ENCODE data around the gene RAI1.
"Not testable (repeated sequence)": the region's sequence is repeated elsewhere in the genome, so short reads cannot be mapped to it uniquely, and the experiment has no call there.

RAI1 gene

GRCh38 chr17:17681187-17681743 is at the start of gene RAI1:
Gene RAI1 (plus strand): TSS chr17:17681458. CDS start chr17:17792949, 111,491 bp downstream.
- TF ChIP-seq, protein P1, sequence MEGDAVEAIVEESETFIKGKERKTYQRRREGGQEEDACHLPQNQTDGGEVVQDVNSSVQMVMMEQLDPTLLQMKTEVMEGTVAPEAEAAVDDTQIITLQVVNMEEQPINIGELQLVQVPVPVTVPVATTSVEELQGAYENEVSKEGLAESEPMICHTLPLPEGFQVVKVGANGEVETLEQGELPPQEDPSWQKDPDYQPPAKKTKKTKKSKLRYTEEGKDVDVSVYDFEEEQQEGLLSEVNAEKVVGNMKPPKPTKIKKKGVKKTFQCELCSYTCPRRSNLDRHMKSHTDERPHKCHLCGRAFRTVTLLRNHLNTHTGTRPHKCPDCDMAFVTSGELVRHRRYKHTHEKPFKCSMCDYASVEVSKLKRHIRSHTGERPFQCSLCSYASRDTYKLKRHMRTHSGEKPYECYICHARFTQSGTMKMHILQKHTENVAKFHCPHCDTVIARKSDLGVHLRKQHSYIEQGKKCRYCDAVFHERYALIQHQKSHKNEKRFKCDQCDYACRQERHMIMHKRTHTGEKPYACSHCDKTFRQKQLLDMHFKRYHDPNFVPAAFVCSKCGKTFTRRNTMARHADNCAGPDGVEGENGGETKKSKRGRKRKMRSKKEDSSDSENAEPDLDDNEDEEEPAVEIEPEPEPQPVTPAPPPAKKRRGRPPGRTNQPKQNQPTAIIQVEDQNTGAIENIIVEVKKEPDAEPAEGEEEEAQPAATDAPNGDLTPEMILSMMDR (IDR thresholded peaks at IDR 0.05; ENCODE audit: low read depth, low read length): peak; percentile 39
- peak; percentile 82 for DNase-seq (ENCODE audit: low read depth, low spot score)
- H3K4me3 ChIP-seq (ENCODE audit: low read depth, low read length): peak within 1 kb of the TSS; percentile 70
- in situ Hi-C loops (cut with HindIII; ENCODE audit: low sequenced_read_pairs): no loop called here

GRCh38 chr17:17632690-17633089 is 48.6 kb upstream of the RAI1 start:
- H3K4me3 ChIP-seq (ENCODE audit: low read depth, low read length); in situ Hi-C loops (cut with HindIII; ENCODE audit: low sequenced_read_pairs); DNase-seq (ENCODE audit: low read depth, low spot score): not testable (repeated sequence)

DNA sequence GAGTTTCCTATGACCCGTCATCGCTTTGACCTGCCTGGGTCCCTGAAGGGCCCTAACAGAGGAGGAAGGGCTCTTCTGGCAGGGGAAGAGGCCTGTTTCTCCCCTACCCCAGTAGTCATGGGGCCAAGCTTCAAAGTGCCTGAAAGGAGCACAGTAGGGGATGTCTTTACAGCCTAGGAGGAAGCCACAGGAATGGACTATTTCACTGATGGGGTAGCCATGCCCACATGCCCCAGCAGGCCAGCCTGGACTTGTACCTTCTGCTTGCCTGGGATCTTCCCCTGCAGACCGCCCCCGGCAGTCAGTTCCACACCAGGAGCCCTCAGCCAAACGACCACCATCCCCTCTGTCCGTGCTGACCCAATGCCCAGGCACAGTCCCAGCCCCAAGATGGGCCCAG is 47.9 kb upstream of the RAI1 start:
- in situ Hi-C loops (cut with HindIII; ENCODE audit: low sequenced_read_pairs): no loop called here

DNA sequence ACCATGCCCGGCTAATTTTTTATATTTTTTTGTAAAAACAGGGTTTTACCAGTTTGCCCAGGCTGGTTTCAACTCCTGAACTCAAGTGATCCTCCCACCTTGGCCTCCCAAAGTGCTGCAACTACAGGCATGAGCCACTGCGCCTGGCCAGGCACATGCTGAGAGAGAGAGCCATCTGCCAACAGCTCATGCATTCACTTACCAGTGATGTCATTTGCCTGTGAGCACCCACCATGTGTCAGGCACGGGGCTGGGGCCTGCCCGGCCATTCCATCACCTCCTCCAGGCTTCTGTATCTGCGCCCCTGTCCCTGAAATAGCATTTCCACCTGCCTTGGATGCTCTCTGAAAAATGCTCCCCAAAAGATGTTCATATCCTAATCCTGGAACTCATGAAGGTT is 46.1 kb upstream of the RAI1 start:
- in situ Hi-C loops (cut with HindIII; ENCODE audit: low sequenced_read_pairs): no loop called here
- TF ChIP-seq, protein P1 (IDR thresholded peaks at IDR 0.05; ENCODE audit: low read depth, low read length): no peak

More for the DNA sequence above, 47.9 kb upstream of the RAI1 start:
- DNase-seq (ENCODE audit: low read depth, low spot score): no peak
- H3K4me3 ChIP-seq (ENCODE audit: low read depth, low read length): no peak overlapping the region
- TF ChIP-seq, protein P1 (IDR thresholded peaks at IDR 0.05; ENCODE audit: low read depth, low read length): no peak

GRCh38 chr17:17635537-17636271 is 45.6 kb upstream of the RAI1 start:
- in situ Hi-C loops (cut with HindIII; ENCODE audit: low sequenced_read_pairs); DNase-seq (ENCODE audit: low read depth, low spot score); H3K4me3 ChIP-seq (ENCODE audit: low read depth, low read length): not testable (repeated sequence)

More for the DNA sequence above, 46.1 kb upstream of the RAI1 start:
- H3K4me3 ChIP-seq (ENCODE audit: low read depth, low read length): no peak overlapping the region
- no peak for DNase-seq (ENCODE audit: low read depth, low spot score)

DNA sequence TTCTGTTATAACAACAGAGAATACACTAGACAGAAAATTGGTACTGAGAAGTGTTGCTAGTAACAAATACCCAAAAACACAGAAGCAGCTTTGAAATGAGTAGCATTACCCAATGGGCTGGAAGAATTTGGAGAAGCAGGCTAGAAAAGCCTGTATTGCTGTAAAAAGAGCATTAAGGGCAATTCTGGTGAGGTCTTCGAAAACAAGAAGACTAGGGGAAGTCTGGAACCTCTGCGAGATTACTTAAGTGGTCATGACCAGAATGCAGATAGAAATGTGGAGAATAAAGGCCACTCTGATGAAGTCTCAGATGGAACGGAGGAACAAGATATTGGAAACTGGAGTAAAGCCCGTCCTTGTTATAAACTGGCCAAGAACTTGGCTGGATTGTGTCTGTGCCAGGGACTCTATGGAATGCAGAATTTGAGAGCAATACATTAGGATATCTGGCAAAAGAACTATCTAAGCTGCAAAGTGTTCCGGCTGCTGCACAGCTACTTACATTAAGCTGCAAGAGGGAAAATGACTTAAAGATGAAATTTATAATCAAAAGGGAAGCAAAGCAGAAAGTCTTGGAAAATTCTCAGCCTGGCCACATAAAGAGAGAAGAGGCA is 44.9 kb upstream of the RAI1 start:
- DNase-seq (ENCODE audit: low read depth, low spot score): peak; percentile 3
- in situ Hi-C loops (cut with HindIII; ENCODE audit: low sequenced_read_pairs): no loop called here
- no peak overlapping the region for H3K4me3 ChIP-seq (ENCODE audit: low read depth, low read length)

GRCh38 chr17:17638467-17638866 is 42.8 kb upstream of the RAI1 start:
- TF ChIP-seq, protein P1 (IDR thresholded peaks at IDR 0.05; ENCODE audit: low read depth, low read length): no peak
- in situ Hi-C loops (cut with HindIII; ENCODE audit: low sequenced_read_pairs): no loop called here
- H3K4me3 ChIP-seq (ENCODE audit: low read depth, low read length): no peak overlapping the region
- no peak for DNase-seq (ENCODE audit: low read depth, low spot score)

More for the DNA sequence above, 44.9 kb upstream of the RAI1 start:
- TF ChIP-seq, protein P1 (IDR thresholded peaks at IDR 0.05; ENCODE audit: low read depth, low read length): no peak

- DNase-seq (ENCODE audit: low read depth, low spot score); in situ Hi-C loops (cut with HindIII; ENCODE audit: low sequenced_read_pairs); H3K4me3 ChIP-seq (ENCODE audit: low read depth, low read length): not testable (repeated sequence)
These were observed 41.5 kb upstream of the RAI1 start for GRCh38 chr17:17639661-17640270.
